K562 (cell line): ENCODE measurements around the gene TYMP. TPM values are rescaled to one million over a fixed set of nuclear protein-coding genes. Genes with fewer than 3 reads are reported as not detected.
A peak's percentile ranks its signal among the peaks of the same experiment; 100 is the strongest.

Experiments
- ATAC-seq: fragments of 200-7000 bp; cut with Tn5 transposase; 3 replicates; pipeline ENCODE4 v1.9.1; 2020; ENCODE audit warnings: moderate library complexity
- BruUV-seq: library from RNA; stranded (reverse); fragments of 400-500 nt; replicated peaks from 2 replicates; lab custom pipeline; 2021; lab: Mats Ljungman, UMichigan
- CTCF ChIA-PET: fragments of 300-600 bp; formaldehyde crosslinking; extraction: SDS; loops from one replicate; lab custom pipeline; 2021; ENCODE audit warnings: low intra/inter-chr PET ratio; lab: Yijun Ruan, JAX
- POLR2A ChIA-PET: fragments of 300-600, 350-650 bp; sonication (Branson Sonifier 250); formaldehyde crosslinking; extraction: SDS; loops from one replicate; lab custom pipeline; 2021; ENCODE audit warnings: antibody characterized with exemption, inconsistent platforms; lab: Yijun Ruan, JAX
- DNase-seq, 4 experiments: peaks; one replicate each; pipeline versions ENCODE4 v3.0.0 to v3.0.0-alpha.2; 2011 to 2018; ENCODE audit warnings: low spot score in 3 of 4, mixed read lengths in 3 of 4; ENCODE audit errors: extremely low read depth in 1 of 4
- FAIRE-seq: peaks from 2 replicates; lab custom pipeline; 2011; peaks lifted over from hg19 to GRCh38; lab: Jason Lieb, UNC
- H2AFZ ChIP-seq: 2 replicates; pipeline ENCODE4 v1.6.0; 2011; ENCODE audit warnings: low read depth, low read length, control low read depth, inconsistent platforms
- H3K27ac ChIP-seq: fragments of 200-600 bp; 3 replicates; pipeline ENCODE4 v1.8.0; 2011; ENCODE audit warnings: low read depth, mild to moderate bottlenecking, control low read depth, inconsistent platforms, low read length, moderate library complexity, mixed read lengths; ENCODE audit errors: extremely low read depth
- H3K27me3 ChIP-seq, 2 experiments: fragments of 300-600 bp in 1 of 2; 2 replicates in 1 of 2; 3 replicates in 1 of 2; pipeline versions ENCODE4 v1.6.0 to v1.8.0; 2011; ENCODE audit warnings: inconsistent platforms in 2 of 2, low read length in 2 of 2, mild to moderate bottlenecking in 1 of 2, mixed read lengths in 1 of 2, moderate library complexity in 1 of 2; ENCODE audit not compliant: control insufficient read depth in 2 of 2, insufficient read depth in 2 of 2
- H3K36me3 ChIP-seq: fragments of 300-600 bp; 3 replicates; pipeline ENCODE4 v1.8.0; 2011; ENCODE audit warnings: mild to moderate bottlenecking, low read length, inconsistent platforms; ENCODE audit not compliant: control insufficient read depth, insufficient read depth
- H3K4me1 ChIP-seq, 2 experiments: fragments of 200-600 bp in 1 of 2; replicated peaks in 1 of 2; 2 replicates in 1 of 2; 3 replicates in 1 of 2; pipeline versions ENCODE4 v1.5.1 to v1.8.0; 2011; ENCODE audit warnings: inconsistent platforms in 2 of 2, low read length in 2 of 2, mild to moderate bottlenecking in 1 of 2, mixed read lengths in 1 of 2, moderate library complexity in 1 of 2; ENCODE audit not compliant: control insufficient read depth in 2 of 2, insufficient read depth in 2 of 2
- H3K4me2 ChIP-seq: 2 replicates; pipeline ENCODE4 v1.6.1; 2011; ENCODE audit warnings: low read length, control low read depth, inconsistent platforms, mixed read lengths; ENCODE audit not compliant: insufficient read depth
- H3K4me3 ChIP-seq: fragments of 200-600 bp; sonication (generic), shearing (Covaris generic); 2 replicates; pipeline ENCODE4 v1.5.1; 2016; ENCODE audit warnings: control low read depth, inconsistent platforms
- H3K79me2 ChIP-seq: fragments of 200-600 bp; 3 replicates; pipeline ENCODE4 v1.8.0; 2011; ENCODE audit warnings: low read length, inconsistent platforms; ENCODE audit not compliant: control insufficient read depth, insufficient read depth
- H3K9ac ChIP-seq, 2 experiments: 2 replicates each; pipeline versions ENCODE4 v1.6.0 to v1.6.1; 2011; ENCODE audit warnings: low read depth in 2 of 2, low read length in 2 of 2, control low read depth in 1 of 2, inconsistent platforms in 1 of 2, mild to moderate bottlenecking in 1 of 2, mixed read lengths in 1 of 2; ENCODE audit not compliant: insufficient read depth in 1 of 2
- H3K9me1 ChIP-seq: one replicate; pipeline ENCODE4 v1.6.0; 2011; ENCODE audit warnings: inconsistent platforms, mild to moderate bottlenecking, low read length, moderate library complexity; ENCODE audit not compliant: control insufficient read depth, insufficient read depth
- H3K9me3 ChIP-seq: replicated peaks from 2 replicates; pipeline ENCODE4 v1.5.1; 2011; ENCODE audit warnings: low read depth, low read length, inconsistent platforms; ENCODE audit not compliant: control insufficient read depth, insufficient read depth
- H4K20me1 ChIP-seq: replicated peaks from 2 replicates; pipeline ENCODE4 v1.6.1; 2011; ENCODE audit warnings: low read length, inconsistent platforms, mixed read lengths; ENCODE audit not compliant: control insufficient read depth, insufficient read depth
- CBFA2T2 ChIP-seq: fragments of 450-650 bp; conservative IDR thresholded peaks from 2 replicates; pipeline ENCODE4 v1.6.1; 2017; ENCODE audit warnings: mild to moderate bottlenecking
- COPS2 ChIP-seq: fragments of 450-650 bp; conservative IDR thresholded peaks from 2 replicates; pipeline ENCODE4 v1.6.1; 2016; ENCODE audit warnings: mild to moderate bottlenecking, moderate library complexity
- GABPB1 ChIP-seq: sonication (generic); formaldehyde crosslinking; IDR thresholded peaks from 2 replicates; pipeline ENCODE4 v1.8.0; 2022; ENCODE audit warnings: mild to moderate bottlenecking, missing genetic modification reagents
- IRF2 ChIP-seq: sonication (generic); formaldehyde crosslinking; IDR thresholded peaks from 2 replicates; pipeline ENCODE4 v1.8.1; 2022; ENCODE audit warnings: mild to moderate bottlenecking, missing genetic modification reagents
- MED1 ChIP-seq: sonication (generic); formaldehyde crosslinking; IDR thresholded peaks from 2 replicates; pipeline ENCODE4 v1.8.1; 2023; ENCODE audit warnings: missing genetic modification reagents, borderline replicate concordance
- MEF2D ChIP-seq: conservative IDR thresholded peaks from 2 replicates; pipeline ENCODE4 v1.6.1; 2016; ENCODE audit warnings: low read depth, missing genetic modification characterization, missing compliant biosample characterization
- NCOA1 ChIP-seq: fragments of 450-650 bp; IDR thresholded peaks from 2 replicates; pipeline ENCODE4 v1.6.1; 2016; ENCODE audit warnings: low read depth
- PTBP1 ChIP-seq: fragments of 200-400 bp; formaldehyde crosslinking; IDR thresholded peaks from 2 replicates; pipeline ENCODE4 v1.6.1; 2017; ENCODE audit warnings: low read depth, low read length
- RBFOX2 ChIP-seq: fragments of 200-400 bp; formaldehyde crosslinking; IDR thresholded peaks from 2 replicates; pipeline ENCODE4 v1.6.1; 2017; ENCODE audit warnings: low read depth, mild to moderate bottlenecking, low read length, moderate library complexity
- RBM22 ChIP-seq: fragments of 200-400 bp; formaldehyde crosslinking; IDR thresholded peaks from 2 replicates; pipeline ENCODE4 v1.6.1; 2018; ENCODE audit warnings: low read length, low read depth; ENCODE audit not compliant: poor library complexity, severe bottlenecking
- WGBS: fragments of 100-300 bp; shearing (Covaris generic); methylation state at CpG from one replicate; pipeline ENCODE4 v1.1.6; 2016; ENCODE audit warnings: low coverage, mixed read lengths; ENCODE audit not compliant: insufficient coverage; ENCODE audit errors: missing lambda C conversion rate; 5-methylcytosine and 5-hydroxymethylcytosine counted together
- in situ Hi-C: fragments of 300-500 bp; cut with MboI; formaldehyde crosslinking; loops from 4 replicates; pipeline ENCODE4 v1.15.0; 2018; ENCODE audit warnings: inconsistent platforms, mixed read lengths
- intact Hi-C: fragments of 100-400 bp; cut with micrococcal nuclease; formaldehyde crosslinking; loops from 2 replicates; pipeline ENCODE4 v1.14.2; 2022
- polyA plus RNA-seq, 8 experiments: library from polyadenylated mRNA; depleted of rRNA in 4 of 8; stranded (reverse) in 5 of 8; unstranded in 3 of 8; fragments of >200 nt; fragmentation: Nextera tagmentation in 2 of 8; fragmentation: Illumina TruSeq in 1 of 8; extraction: Ambion mirVana in 2 of 8; extraction: Trizol in 1 of 8; gene quantifications; 2 replicates each; pipeline versions ENCODE4 v1.2.1 to v1.2.3, GENCODE V29; 2011 to 2014; ENCODE audit warnings: inconsistent platforms in 1 of 8, missing spikeins in 1 of 8
- total RNA-seq, 7 experiments: library from RNA; depleted of rRNA in 6 of 7; stranded (reverse); fragments of >200 nt in 6 of 7; fragmentation: Illumina TruSeq in 2 of 7; extraction: Trizol in 2 of 7; gene quantifications; 2 replicates each; pipeline versions ENCODE4 v1.2.1 to v1.2.3, GENCODE V29; 2011 to 2021; ENCODE audit warnings: low replicate concordance in 1 of 7

The TYMP gene
- total and polyA plus RNA-seq, 9 of the 15 experiments (the other 6 are each of a cell fraction or from before 2014, with no cell fraction given) = 0.03 to 4.0 (median 2.4) TPM; not detected in 4

- Histone ChIP-seq H3K9me1 (no peaks in the 10 kb centered on the region), H3K4me2 (no peak overlapping the region), H3K79me2 (peaks cover 32% of the 10 kb centered on the region), H3K27ac (no peak overlapping the region), H3K4me1 (peaks cover 0 to 5% of the 10 kb centered on the region in 2 experiments; a peak in 2 of 5 replicates)
- TF ChIP-seq RBFOX2 (peak; percentile 47), NCOA1 (no peak)
- TF ChIP-seq, all 486 proteins: peak for 1
- no peak overlapping the region; a peak in 1 of 4 replicates for H3K9ac ChIP-seq
- ATAC-seq = no peak
- ChIA-PET POLR2A (interaction anchor here (0.6 to 2.7 kb wide), 3 partner anchors 8 to 285 kb away, joined by 4 to 11 read pairs (median 6); partner anchors contain the start of genes LMF2 and NCAPH2), CTCF (no interaction called here)
- 92% methylated on average over 16 of the region's 20 CpGs for WGBS
- H3K36me3 ChIP-seq = peaks cover 68% of the 10 kb centered on the region; the same call in 1 of the 3 replicates
- no peaks in the 10 kb centered on the region for H3K27me3 ChIP-seq
- in situ Hi-C loops = no loop called here
- no peak overlapping the region for H2AFZ ChIP-seq
- no peaks in the 10 kb centered on the region for H4K20me1 ChIP-seq
- H3K4me3 ChIP-seq = no peak overlapping the region
- no peaks in the 10 kb centered on the region for H3K9me3 ChIP-seq
- intact Hi-C loops = no loop called here
- no peak for FAIRE-seq
- DNase-seq = no peak
- BruUV-seq = no TSS peak
Measured at GRCh38 chr22:50517495-50518260, 12.1 kb downstream of the TYMP start.

DNA sequence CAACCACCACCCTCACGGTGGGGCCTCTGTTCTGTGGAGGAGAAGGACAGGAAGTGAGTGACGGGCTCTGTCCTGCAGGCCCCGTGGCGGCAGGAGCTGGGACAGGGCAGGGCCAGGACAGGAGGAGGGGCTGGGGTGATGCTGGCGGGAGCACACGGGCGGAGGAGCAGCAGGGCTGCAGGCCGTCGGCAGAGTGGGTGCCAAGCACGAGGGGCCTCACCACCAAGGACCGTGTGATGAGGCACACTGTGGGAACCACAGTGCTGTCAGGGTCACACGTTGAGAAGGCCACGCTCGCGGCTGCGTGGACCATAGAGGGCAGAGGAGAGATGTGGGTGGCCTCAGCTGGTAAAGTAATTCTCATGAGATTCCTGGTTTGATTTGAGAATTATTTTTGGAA lies 12.9 kb downstream of the TYMP start:
- Histone ChIP-seq H3K4me2 (no peak overlapping the region), H3K4me3 (no peak overlapping the region), H3K27me3 (no peaks in the 10 kb centered on the region), H3K9ac (no peak overlapping the region), H3K27ac (no peak overlapping the region), H3K36me3 (peaks cover 67% of the 10 kb centered on the region; the same call in 1 of the 3 replicates), H2AFZ (no peak overlapping the region), H3K9me1 (no peaks in the 10 kb centered on the region), H3K4me1 (peaks cover 0 to 4% of the 10 kb centered on the region in 2 experiments; a peak in 2 of 5 replicates), H4K20me1 (no peaks in the 10 kb centered on the region), H3K79me2 (peaks cover 40% of the 10 kb centered on the region), H3K9me3 (no peaks in the 10 kb centered on the region)
- no TSS peak for BruUV-seq
- DNase-seq (no peak), FAIRE-seq (no peak), ATAC-seq (no peak)
- ChIA-PET POLR2A (interaction anchor here (0.6 to 2.7 kb wide), 2 partner anchors 9 to 138 kb away, joined by 3 to 11 read pairs; partner anchors contain the start of genes LMF2 and NCAPH2), CTCF (no interaction called here)
- 80% methylated on average over 1 of the region's 16 CpGs for WGBS
- in situ Hi-C loops (no loop called here), intact Hi-C loops (no loop called here)
- no peak for TF ChIP-seq GABPB1 (CRISPR knock-in tag)
- TF ChIP-seq IRF2 (CRISPR knock-in tag) = no peak
- peak; percentile 35; the same call in 1 of the 2 replicates for TF ChIP-seq RBFOX2
- TF ChIP-seq PTBP1 = no peak
- TF ChIP-seq RBM22 = peak; percentile 29
- TF ChIP-seq COPS2 = no peak
- TF ChIP-seq MED1 (CRISPR knock-in tag) = no peak
- TF ChIP-seq CBFA2T2 = no peak
- no peak for TF ChIP-seq MEF2D (tag)
